Measurements from ENCODE around the gene MGP. TPM values are rescaled to one million over a fixed set of nuclear protein-coding genes. Genes with fewer than 3 reads are reported as not detected.

MGP gene
- total and polyA plus RNA-seq, 2 of the 13 experiments (the other 11 are each of a cell fraction or from before 2014, with no cell fraction given) = not detected

DNA sequence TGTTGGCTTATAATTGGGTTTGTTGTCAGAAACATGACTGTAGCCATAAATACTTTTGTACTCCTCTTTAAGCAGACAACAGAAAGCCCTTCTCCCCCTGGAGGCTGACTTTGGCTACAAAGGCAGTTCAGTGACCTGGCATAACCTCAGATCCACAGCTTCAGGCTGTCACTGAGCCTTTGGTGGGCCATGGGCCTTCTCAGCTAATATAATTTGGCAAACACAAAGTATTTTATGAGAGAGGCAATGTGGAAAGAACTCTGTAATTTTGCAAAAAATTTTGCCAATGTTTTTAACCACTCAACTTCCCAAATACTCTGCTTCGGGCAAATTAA is 15.5 kb upstream of the MGP start:
- ATAC-seq = 0 out of 3 replicates have a peak, but pooled peaks have one; percentile 31
- WGBS (ENCODE audit: low lambda C conversion rate) = 90% methylated on average over 1 of the region's 1 CpG
- no peaks in the 10 kb centered on the region for H3K4me1 ChIP-seq (ENCODE audit: insufficient read depth, low read length)
- in situ Hi-C loops (cut with HindIII; ENCODE audit: extremely low pct_ligation_motif_present, low pct_unique_long_range_greater_than_20kb) (no loop called here), intact Hi-C loops (cut with micrococcal nuclease; ENCODE audit: unreplicated experiment) (no loop called here)
- no peak for DNase-seq (ENCODE audit: low spot score)
- no peaks in the 10 kb centered on the region for H3K9me3 ChIP-seq (ENCODE audit: low read length)
- H4K20me1 ChIP-seq (ENCODE audit: insufficient read depth, low read length) = no peaks in the 10 kb centered on the region
- no peak overlapping the region for H3K27ac ChIP-seq (ENCODE audit: extremely low read length, insufficient read depth, low read length)
- no peak overlapping the region for H3K4me2 ChIP-seq (ENCODE audit: low read depth, low read length)
- H2AFZ ChIP-seq (ENCODE audit: low read length) = no peak overlapping the region
- H3K9ac ChIP-seq (ENCODE audit: insufficient read depth, low read depth, low read length) = no peak overlapping the region
- no peak overlapping the region for H3K4me3 ChIP-seq (replicated peaks in 1 of 3; ENCODE audit: insufficient read depth in 1 of 3, low read depth in 2 of 3, low read length in 3 of 3)
- no peaks in the 10 kb centered on the region for H3K79me2 ChIP-seq (ENCODE audit: insufficient read depth, low read length)
- H3K36me3 ChIP-seq (replicated peaks in 1 of 2; ENCODE audit: control insufficient read depth in 1 of 2, insufficient read depth in 2 of 2, low read length in 2 of 2) = no peaks in the 10 kb centered on the region
- H3K27me3 ChIP-seq (ENCODE audit: control insufficient read depth in 1 of 2, insufficient read depth in 2 of 2, low read length in 2 of 2) = no peaks in the 10 kb centered on the region
- FAIRE-seq = no peak
- ChIA-PET CTCF (ENCODE audit: low intra/inter-chr PET ratio, low total read pairs) (no interaction called here), POLR2A (no interaction called here)
- BruUV-seq (replicated peaks) = no TSS peak
- TF ChIP-seq THRA (CRISPR knock-in tag; IDR thresholded peaks at IDR 0.05; ENCODE audit: borderline replicate concordance) (peak; percentile 62; the same call in 1 of the 2 replicates), ATF7 (IDR thresholded peaks at IDR 0.05) (no peak), ATF7 (CRISPR knock-in tag; IDR thresholded peaks at IDR 0.05) (no peak)

GRCh38 chr12:14900521-14901227 is 15.0 kb upstream of the MGP start:
- Histone ChIP-seq H3K79me2 (ENCODE audit: insufficient read depth, low read length) (no peaks in the 10 kb centered on the region), H2AFZ (ENCODE audit: low read length) (no peak overlapping the region), H3K9me3 (ENCODE audit: low read length) (no peaks in the 10 kb centered on the region), H4K20me1 (ENCODE audit: insufficient read depth, low read length) (no peaks in the 10 kb centered on the region), H3K4me3 (replicated peaks in 1 of 3; ENCODE audit: insufficient read depth in 1 of 3, low read depth in 2 of 3, low read length in 3 of 3) (no peak overlapping the region), H3K27me3 (ENCODE audit: control insufficient read depth in 1 of 2, insufficient read depth in 2 of 2, low read length in 2 of 2) (no peaks in the 10 kb centered on the region), H3K4me1 (ENCODE audit: insufficient read depth, low read length) (no peaks in the 10 kb centered on the region), H3K36me3 (replicated peaks in 1 of 2; ENCODE audit: control insufficient read depth in 1 of 2, insufficient read depth in 2 of 2, low read length in 2 of 2) (no peaks in the 10 kb centered on the region), H3K4me2 (ENCODE audit: low read depth, low read length) (no peak overlapping the region), H3K27ac (ENCODE audit: extremely low read length, insufficient read depth, low read length) (no peak overlapping the region), H3K9ac (ENCODE audit: insufficient read depth, low read depth, low read length) (no peak overlapping the region)
- intact Hi-C loops (cut with micrococcal nuclease; ENCODE audit: unreplicated experiment) = no loop called here
- WGBS (ENCODE audit: low lambda C conversion rate) = 43% methylated on average over 5 of the region's 5 CpGs
- BruUV-seq (replicated peaks) = no TSS peak
- no peak for DNase-seq (ENCODE audit: low spot score)
- no peak for ATAC-seq
- FAIRE-seq = no peak
- peak; percentile 40; the same call in 1 of the 2 replicates for TF ChIP-seq CEBPB (IDR thresholded peaks at IDR 0.05; ENCODE audit: borderline replicate concordance, low read depth, low read length)
- no peak for TF ChIP-seq ZNF589 (CRISPR knock-in tag; conservative IDR thresholded peaks at IDR 0.05)
- TF ChIP-seq SATB2 (CRISPR knock-in tag; IDR thresholded peaks at IDR 0.05) = no peak
- ChIA-PET CTCF (ENCODE audit: low intra/inter-chr PET ratio, low total read pairs) (no interaction called here), POLR2A (no interaction called here)
- in situ Hi-C loops (cut with HindIII; ENCODE audit: extremely low pct_ligation_motif_present, low pct_unique_long_range_greater_than_20kb) = no loop called here
